ENCODE data around the gene CCDC12.

CCDC12 gene

DNA sequence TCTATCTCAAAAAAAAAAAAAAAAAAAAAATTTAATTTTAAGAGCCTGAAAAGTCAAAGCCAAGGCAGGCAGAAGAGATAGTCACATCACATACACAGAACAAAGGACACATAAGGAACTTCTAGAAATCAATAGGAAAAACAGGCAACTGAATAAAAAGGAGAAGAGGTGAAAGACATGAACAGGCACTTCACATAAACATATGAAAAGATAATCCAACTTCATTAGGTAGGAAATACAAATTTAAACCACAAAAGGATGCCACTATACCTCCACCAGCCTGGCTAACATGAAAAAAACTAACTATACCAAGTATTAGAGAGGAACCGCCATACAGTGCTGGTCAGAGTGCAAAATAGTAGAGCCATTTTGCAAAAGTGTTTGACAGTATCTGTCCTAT lies 14.1 kb downstream of the CCDC12 start:
- H3K9ac ChIP-seq (ENCODE audit: insufficient read length) = no peak overlapping the region
- H3K36me3 ChIP-seq (ENCODE audit: insufficient read depth, low read length) = peaks cover 7% of the 10 kb centered on the region; the same call in 1 of the 2 replicates
- no peak for TF ChIP-seq FOXP2 (optimal IDR thresholded peaks at IDR 0.05; ENCODE audit: control extremely low read depth, extremely low read length, insufficient read depth)
- TF ChIP-seq EZH2 (IDR thresholded peaks at IDR 0.05) = no peak
- no peak for TF ChIP-seq POLR2AphosphoS5 (IDR thresholded peaks at IDR 0.05; ENCODE audit: borderline replicate concordance, low read depth, low read length)
- H3K27ac ChIP-seq = no peak overlapping the region
- no peaks in the 10 kb centered on the region for H3K9me3 ChIP-seq (ENCODE audit: low read depth, low read length)
- no peak for DNase-seq (ENCODE audit: low read depth, low spot score)
- no peak overlapping the region for H3K4me3 ChIP-seq

DNA sequence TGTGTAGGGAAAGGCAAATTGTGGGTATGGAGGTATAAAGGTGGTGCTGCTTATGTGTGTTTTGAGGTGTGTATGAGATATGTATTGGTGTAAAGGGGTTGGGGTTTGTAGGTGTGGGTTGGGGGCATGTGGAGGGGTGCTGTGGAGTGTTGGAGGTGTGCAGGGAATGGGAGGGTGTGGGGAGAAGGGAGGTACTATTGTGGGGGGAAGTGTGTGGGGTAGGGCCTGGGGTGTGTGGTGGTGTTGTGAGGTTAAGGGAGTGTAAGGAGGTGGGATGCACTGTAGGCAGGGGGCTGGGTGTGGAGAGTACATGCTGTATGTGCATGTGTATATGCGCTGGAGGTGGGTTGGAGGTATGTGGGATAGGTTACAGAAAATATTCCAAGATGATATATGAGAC lies 15.7 kb downstream of the CCDC12 start:
- Histone ChIP-seq H3K27ac (no peak overlapping the region), H3K9ac (ENCODE audit: insufficient read length) (no peak overlapping the region), H3K9me3 (ENCODE audit: low read depth, low read length) (no peaks in the 10 kb centered on the region), H3K4me3 (no peak overlapping the region), H3K36me3 (ENCODE audit: insufficient read depth, low read length) (peaks cover 7% of the 10 kb centered on the region; the same call in 1 of the 2 replicates)
- no peak for DNase-seq (ENCODE audit: low read depth, low spot score)
- TF ChIP-seq FOXP2 (optimal IDR thresholded peaks at IDR 0.05; ENCODE audit: control extremely low read depth, extremely low read length, insufficient read depth) = no peak
- TF ChIP-seq EZH2 (IDR thresholded peaks at IDR 0.05) = no peak
- TF ChIP-seq POLR2AphosphoS5 (IDR thresholded peaks at IDR 0.05; ENCODE audit: borderline replicate concordance, low read depth, low read length) = no peak

DNA sequence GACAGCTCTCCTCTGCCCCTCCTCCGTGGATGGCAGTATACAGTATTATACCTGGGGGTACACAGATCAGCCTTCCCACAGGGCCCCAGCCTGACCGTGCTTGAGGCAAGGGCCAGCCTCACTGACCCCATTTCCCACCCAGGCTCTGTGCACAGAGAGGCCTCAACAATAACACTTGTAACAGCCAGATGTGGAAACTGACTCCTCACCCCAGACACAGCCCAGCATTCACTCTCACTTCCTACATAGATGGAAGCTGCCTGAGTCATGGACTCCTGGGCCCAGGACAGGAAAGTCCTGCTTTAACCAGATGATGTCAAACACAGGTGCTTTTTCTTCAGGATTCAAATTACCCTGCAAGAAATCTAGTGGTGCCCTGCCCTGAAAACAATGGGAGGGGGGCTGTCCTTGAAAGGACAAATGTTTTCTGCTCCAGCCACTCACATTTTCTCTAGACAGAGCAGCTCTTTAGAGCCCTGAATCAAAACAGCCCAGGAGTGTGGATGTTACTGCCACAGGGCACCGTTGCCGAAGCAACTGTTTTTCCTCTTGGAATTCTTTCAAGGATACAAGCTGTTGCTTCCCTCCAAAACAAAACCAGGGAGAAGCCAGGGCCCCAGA lies 16.4 kb downstream of the CCDC12 start:
- Histone ChIP-seq H3K27ac (no peak overlapping the region), H3K9ac (ENCODE audit: insufficient read length) (no peak overlapping the region), H3K4me3 (no peak overlapping the region), H3K9me3 (ENCODE audit: low read depth, low read length) (no peaks in the 10 kb centered on the region), H3K36me3 (ENCODE audit: insufficient read depth, low read length) (peaks cover 7% of the 10 kb centered on the region; the same call in 1 of the 2 replicates)
- no peak for DNase-seq (ENCODE audit: low read depth, low spot score)
- TF ChIP-seq EZH2 (IDR thresholded peaks at IDR 0.05) = no peak
- TF ChIP-seq FOXP2 (optimal IDR thresholded peaks at IDR 0.05; ENCODE audit: control extremely low read depth, extremely low read length, insufficient read depth) = no peak

DNA sequence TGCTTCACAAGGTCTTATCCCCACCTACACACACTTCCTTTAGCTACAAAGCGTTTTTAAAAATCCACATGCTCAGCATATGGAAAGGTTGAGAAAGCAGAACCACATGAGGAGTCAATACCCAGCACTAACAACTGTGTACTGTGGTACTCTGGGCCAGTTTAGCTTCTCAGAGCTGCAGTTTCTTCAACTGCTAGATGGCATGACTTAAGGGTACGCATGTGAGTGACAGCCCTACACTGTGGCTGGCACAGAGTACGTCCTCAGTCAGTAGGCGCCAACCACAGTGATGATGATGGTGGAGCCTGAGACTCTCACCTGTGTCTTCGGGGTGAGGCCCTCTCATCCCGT lies 17.4 kb downstream of the CCDC12 start:
- peaks cover 7% of the 10 kb centered on the region; the same call in 1 of the 2 replicates for H3K36me3 ChIP-seq (ENCODE audit: insufficient read depth, low read length)
- no peak for TF ChIP-seq EZH2 (IDR thresholded peaks at IDR 0.05)
- TF ChIP-seq POLR2AphosphoS5 (IDR thresholded peaks at IDR 0.05; ENCODE audit: borderline replicate concordance, low read depth, low read length) = no peak
- no peak for TF ChIP-seq FOXP2 (optimal IDR thresholded peaks at IDR 0.05; ENCODE audit: control extremely low read depth, extremely low read length, insufficient read depth)
- no peak overlapping the region for H3K9ac ChIP-seq (ENCODE audit: insufficient read length)
- no peak overlapping the region for H3K27ac ChIP-seq
- no peak overlapping the region for H3K4me3 ChIP-seq
- DNase-seq (ENCODE audit: low read depth, low spot score) = no peak
- no peaks in the 10 kb centered on the region for H3K9me3 ChIP-seq (ENCODE audit: low read depth, low read length)

DNA sequence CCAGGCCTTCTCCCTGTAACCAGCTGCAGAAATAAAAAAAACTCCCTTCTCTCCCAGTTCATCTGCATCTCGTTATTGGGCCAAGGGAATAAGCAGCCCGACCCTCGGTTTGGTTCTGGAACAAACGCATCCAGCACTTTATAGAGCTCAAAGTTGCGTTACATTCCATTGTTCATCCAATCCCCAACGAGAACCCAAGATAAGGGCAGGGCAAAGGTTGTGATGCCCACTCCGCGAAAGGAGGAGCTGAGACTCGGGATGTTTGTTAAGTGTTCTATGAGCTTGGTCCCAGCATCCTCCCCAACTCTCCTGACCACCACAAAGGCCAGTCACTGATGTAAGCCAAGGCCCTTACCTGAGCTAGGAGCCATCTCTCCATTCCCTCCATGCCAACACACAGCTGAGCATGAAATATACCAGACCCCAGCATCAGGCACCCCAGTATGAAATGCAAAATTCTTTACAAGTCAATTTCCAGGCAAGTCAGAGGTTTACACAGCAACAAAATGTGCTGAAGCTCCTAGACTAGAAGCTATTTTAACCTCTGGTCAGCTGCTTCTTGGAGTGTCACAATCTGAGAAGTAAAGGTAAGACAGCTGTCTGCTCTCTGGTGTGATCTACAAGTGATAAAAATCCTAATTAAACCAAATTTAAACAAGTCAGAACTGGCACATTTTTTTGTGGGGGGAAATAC lies 17.9 kb downstream of the CCDC12 start:
- no peak for TF ChIP-seq FOXP2 (optimal IDR thresholded peaks at IDR 0.05; ENCODE audit: control extremely low read depth, extremely low read length, insufficient read depth)
- TF ChIP-seq POLR2AphosphoS5 (IDR thresholded peaks at IDR 0.05; ENCODE audit: borderline replicate concordance, low read depth, low read length) = no peak
- TF ChIP-seq EZH2 (IDR thresholded peaks at IDR 0.05) = no peak
- DNase-seq (ENCODE audit: low read depth, low spot score) = no peak
- no peaks in the 10 kb centered on the region for H3K9me3 ChIP-seq (ENCODE audit: low read depth, low read length)
- H3K4me3 ChIP-seq = no peak overlapping the region
- H3K36me3 ChIP-seq (ENCODE audit: insufficient read depth, low read length) = peaks cover 7% of the 10 kb centered on the region; the same call in 1 of the 2 replicates
- no peak overlapping the region; the same call in 1 of the 2 replicates for H3K27ac ChIP-seq
- H3K9ac ChIP-seq (ENCODE audit: insufficient read length) = no peak overlapping the region

DNA sequence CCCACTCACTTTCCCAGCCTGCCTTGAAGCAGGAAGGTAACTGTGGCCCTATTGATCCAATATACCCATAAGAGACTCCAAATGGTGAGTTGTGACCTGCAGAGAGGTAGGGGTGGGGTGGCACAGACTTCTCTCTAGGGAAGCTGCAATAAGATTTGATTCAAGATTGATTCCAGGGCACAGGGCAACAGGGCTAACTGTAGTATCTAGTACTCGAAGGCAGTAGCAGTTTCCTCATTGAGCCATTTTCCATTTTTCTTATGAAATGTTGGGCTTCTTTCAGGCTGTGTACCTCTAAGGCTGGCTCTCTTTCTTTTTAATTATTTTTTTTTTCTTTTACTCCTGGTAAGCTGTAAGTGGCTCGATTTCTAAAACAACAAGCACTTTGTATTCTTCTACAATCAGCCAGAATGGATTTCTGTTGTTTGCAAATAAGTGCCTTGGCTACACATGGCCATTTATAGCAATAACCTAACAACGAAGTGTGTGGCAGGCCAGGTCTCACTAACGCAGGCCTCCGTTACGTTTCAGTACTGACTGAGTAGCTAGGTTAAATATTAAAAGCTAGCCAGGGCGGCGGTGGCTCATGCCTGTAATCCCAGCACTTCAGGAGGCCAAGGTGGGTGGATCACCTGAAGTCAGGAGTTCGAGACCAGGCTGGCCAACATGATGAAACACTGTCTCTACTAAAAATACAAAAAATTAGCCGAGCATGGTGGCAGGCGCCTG lies 19.3 kb downstream of the CCDC12 start:
- Histone ChIP-seq H3K9ac (ENCODE audit: insufficient read length) (no peak overlapping the region), H3K27ac (no peak overlapping the region), H3K9me3 (ENCODE audit: low read depth, low read length) (no peaks in the 10 kb centered on the region), H3K36me3 (ENCODE audit: insufficient read depth, low read length) (no peaks in the 10 kb centered on the region), H3K4me3 (no peak overlapping the region)
- DNase-seq (ENCODE audit: low read depth, low spot score) = no peak
- TF ChIP-seq EZH2 (IDR thresholded peaks at IDR 0.05) (no peak), FOXP2 (optimal IDR thresholded peaks at IDR 0.05; ENCODE audit: control extremely low read depth, extremely low read length, insufficient read depth) (no peak), POLR2AphosphoS5 (IDR thresholded peaks at IDR 0.05; ENCODE audit: borderline replicate concordance, low read depth, low read length) (no peak)

DNA sequence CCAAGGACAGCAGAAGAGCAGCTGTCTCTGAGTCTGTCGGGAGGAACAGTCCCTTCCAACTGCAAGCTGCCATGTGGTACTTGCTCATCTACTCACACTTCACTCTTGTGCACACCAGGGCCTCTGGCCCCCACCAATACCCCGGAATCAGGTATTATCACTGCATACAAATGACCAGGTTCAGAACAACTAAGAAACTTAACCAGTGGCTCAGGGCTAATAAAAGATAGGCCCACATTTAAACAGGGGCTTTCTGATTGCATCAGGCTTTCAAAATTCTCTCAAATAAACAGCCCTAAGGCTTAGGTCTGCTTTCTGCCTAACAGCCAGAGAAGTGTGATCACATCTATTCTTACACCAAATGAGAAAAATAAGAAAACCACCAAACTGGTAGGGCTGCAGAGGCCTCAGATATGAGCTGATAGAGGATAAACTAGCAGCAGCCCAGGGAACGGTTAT lies 20.7 kb downstream of the CCDC12 start:
- H3K9ac ChIP-seq (ENCODE audit: insufficient read length) = no peak overlapping the region
- H3K36me3 ChIP-seq (ENCODE audit: insufficient read depth, low read length) = no peaks in the 10 kb centered on the region
- H3K4me3 ChIP-seq = no peak overlapping the region
- peak overlapping the region; percentile 54; the same call in 1 of the 2 replicates for H3K27ac ChIP-seq
- no peak for TF ChIP-seq EZH2 (IDR thresholded peaks at IDR 0.05)
- TF ChIP-seq POLR2AphosphoS5 (IDR thresholded peaks at IDR 0.05; ENCODE audit: borderline replicate concordance, low read depth, low read length) = no peak
- no peaks in the 10 kb centered on the region for H3K9me3 ChIP-seq (ENCODE audit: low read depth, low read length)
- DNase-seq (ENCODE audit: low read depth, low spot score) = no peak

DNA sequence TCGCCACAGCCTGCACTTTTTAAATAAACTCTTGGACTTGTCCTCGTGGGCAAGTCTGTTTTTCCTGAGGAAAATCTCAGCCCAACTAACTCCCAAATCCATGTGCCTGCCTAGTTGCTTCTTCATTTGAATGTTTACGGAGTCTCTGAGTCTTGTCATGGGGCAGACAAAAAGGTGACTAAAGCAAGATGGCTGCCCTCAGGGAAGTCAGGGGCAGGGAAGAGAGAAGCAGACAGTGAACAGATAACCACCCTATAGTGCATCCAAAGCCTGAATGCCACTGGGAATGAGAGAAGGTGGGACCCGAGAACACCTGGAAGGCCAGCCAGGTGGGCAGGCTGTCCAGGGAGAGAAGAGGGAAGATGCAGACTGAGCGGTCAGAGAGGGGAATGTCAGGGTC lies 21.4 kb downstream of the CCDC12 start:
- Histone ChIP-seq H3K9me3 (ENCODE audit: low read depth, low read length) (no peaks in the 10 kb centered on the region), H3K4me3 (no peak overlapping the region), H3K9ac (ENCODE audit: insufficient read length) (no peak overlapping the region), H3K27ac (no peak overlapping the region), H3K36me3 (ENCODE audit: insufficient read depth, low read length) (no peaks in the 10 kb centered on the region)
- no peak for TF ChIP-seq POLR2AphosphoS5 (IDR thresholded peaks at IDR 0.05; ENCODE audit: borderline replicate concordance, low read depth, low read length)
- TF ChIP-seq EZH2 (IDR thresholded peaks at IDR 0.05) = no peak
- no peak for TF ChIP-seq FOXP2 (optimal IDR thresholded peaks at IDR 0.05; ENCODE audit: control extremely low read depth, extremely low read length, insufficient read depth)
- DNase-seq (ENCODE audit: low read depth, low spot score) = no peak

All from SK-N-MC (cell line).